NCI-H774 (cell line): Measurements from ENCODE around the gene SACS.

ENCODE experiments used
- DNase-seq: peaks from one replicate; lab custom pipeline; 2025; lab: John Stamatoyannopoulos, UW

SACS gene

GRCh38 chr13:23433171-23434153 is at the start of gene SACS:
TSS of gene SACS (minus strand) at chr13:23433702. CDS start at chr13:23411239, 22,463 bp downstream.
- no peak for DNase-seq

GRCh38 chr13:23480324-23480723 is 46.8 kb upstream of the SACS start:
- no peak for DNase-seq

- DNase-seq = no peak
These were observed 43.6 kb upstream of the SACS start for GRCh38 chr13:23477101-23477500.

GRCh38 chr13:23473221-23473620 is 39.7 kb upstream of the SACS start:
- no peak for DNase-seq

- DNase-seq = no peak
These were observed 38.7 kb upstream of the SACS start for GRCh38 chr13:23472189-23472588.

- peak; percentile 26 for DNase-seq
These were observed 37.5 kb upstream of the SACS start for GRCh38 chr13:23470790-23471614.

- DNase-seq = no peak
These were observed 36.5 kb upstream of the SACS start for GRCh38 chr13:23469951-23470421.

GRCh38 chr13:23468811-23469210 is 35.3 kb upstream of the SACS start:
- DNase-seq = no peak

- no peak for DNase-seq
These were observed 34.4 kb upstream of the SACS start for GRCh38 chr13:23467932-23468278.

- DNase-seq = no peak
These were observed 33.8 kb upstream of the SACS start for GRCh38 chr13:23467048-23467931.

- no peak for DNase-seq
These were observed 32.9 kb upstream of the SACS start for GRCh38 chr13:23466144-23467002.

- DNase-seq = no peak
These were observed 30.2 kb upstream of the SACS start for GRCh38 chr13:23463661-23464060.

- no peak for DNase-seq
These were observed 29.5 kb upstream of the SACS start for GRCh38 chr13:23462815-23463559.

- DNase-seq = no peak
These were observed 28.0 kb upstream of the SACS start for GRCh38 chr13:23461544-23461943.

- no peak for DNase-seq
These were observed 27.4 kb upstream of the SACS start for GRCh38 chr13:23460921-23461320.

- no peak for DNase-seq
These were observed 26.8 kb upstream of the SACS start for GRCh38 chr13:23460309-23460708.

GRCh38 chr13:23458989-23459388 is 25.5 kb upstream of the SACS start:
- DNase-seq = no peak

GRCh38 chr13:23456437-23457210 is 23.1 kb upstream of the SACS start:
- no peak for DNase-seq
